Pulmonary artery endothelial cell (primary cell): ENCODE data around the gene ILF2. TPM values are rescaled to one million over a fixed set of nuclear protein-coding genes. Genes with fewer than 3 reads are reported as not detected.

Experiments used
- DNase-seq: peaks from one replicate; pipeline ENCODE4 v3.0.0-alpha.2; 2011; ENCODE audit warnings: low read depth, low spot score
- total RNA-seq: library from RNA; depleted of rRNA; stranded (reverse); fragments of >200 nt; gene quantifications from 2 replicates; pipeline ENCODE4 v1.2.3, GENCODE V29; 2014

The ILF2 gene
- total RNA-seq, 1 donor from 2014 or later: 295 TPM

DNA sequence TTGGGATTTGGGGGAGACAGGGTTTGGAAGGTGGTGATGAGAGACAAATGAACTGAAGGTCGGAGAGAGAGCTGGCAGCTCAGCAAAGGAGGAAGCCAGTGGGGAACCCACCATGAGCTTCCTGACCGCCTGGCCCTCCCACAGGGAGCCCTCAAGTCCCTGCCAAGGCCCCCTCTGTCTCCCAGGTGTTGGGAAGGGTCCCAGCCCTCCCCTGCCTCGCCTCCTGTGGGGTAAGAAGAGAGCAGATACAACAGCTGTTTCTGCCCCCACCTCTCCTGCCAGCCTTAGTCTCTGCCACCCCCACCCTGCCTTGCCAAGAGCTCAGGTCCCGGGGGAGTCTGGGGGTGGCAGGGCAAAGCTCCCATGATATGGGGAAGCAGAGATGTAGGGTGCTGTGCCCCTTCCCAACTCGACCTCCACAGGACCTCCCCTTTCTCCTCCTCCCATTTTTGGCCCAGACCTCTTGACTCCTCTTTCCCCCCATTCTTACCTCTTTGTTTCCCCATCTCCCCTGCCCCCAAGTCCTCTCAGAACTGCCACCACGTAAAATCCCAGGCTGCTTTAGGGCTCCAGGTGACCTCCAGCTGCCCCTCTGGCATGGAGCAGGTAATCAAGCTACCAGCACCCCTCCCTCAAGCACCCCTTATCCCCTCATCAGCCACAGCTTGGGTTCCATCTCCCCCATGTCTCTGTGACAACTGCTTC lies 42.0 kb downstream of the ILF2 start:
- DNase-seq: no peak

DNA sequence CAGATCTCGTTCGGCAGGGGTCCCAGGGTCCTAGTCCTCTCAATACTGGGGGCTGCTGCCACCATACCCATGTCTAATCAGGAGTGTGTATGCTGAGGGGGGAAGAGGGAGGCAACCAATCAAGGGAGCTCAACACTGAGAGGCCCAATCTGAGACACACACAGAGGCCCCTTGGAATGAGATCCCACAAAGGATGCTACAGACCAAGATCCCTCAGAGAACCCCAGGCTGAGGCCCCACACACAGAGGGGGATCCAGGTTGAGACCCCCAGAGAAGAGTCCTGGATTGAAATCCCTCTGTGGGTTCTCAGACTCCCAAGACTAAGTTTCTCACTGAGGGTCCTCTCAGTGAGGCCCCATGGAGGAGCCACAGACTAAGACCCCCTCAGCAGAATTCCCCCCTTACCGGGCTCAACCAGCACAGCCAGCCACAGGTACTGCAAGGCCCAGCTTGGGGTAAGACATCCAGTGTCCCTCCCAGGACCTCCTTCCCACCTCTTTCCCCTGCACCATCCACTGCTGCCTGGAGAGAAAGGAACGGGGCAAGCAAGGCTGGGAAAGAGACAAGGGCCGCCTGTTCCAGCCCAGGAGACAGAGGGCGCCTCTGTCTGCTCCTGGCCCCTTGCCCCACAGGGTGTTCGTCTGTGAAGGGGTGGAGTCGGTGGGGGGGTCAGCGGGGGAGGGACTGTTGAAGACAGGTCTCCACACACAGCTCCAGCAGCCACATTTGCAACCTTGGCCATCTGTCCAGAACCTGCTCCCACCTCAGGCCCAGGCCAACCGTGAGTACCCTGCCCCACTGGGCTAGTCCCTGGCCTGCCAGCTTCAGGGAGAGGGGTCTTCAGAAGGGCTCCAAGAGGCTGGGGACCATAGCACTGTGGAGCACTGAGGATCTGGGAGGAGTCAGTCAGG lies 42.8 kb downstream of the ILF2 start, which contains the start of gene S100A1:
Gene S100A1 (plus strand): TSS at position 720 of the 912 bp plus-strand sequence. CDS start 2,088 bp downstream, outside the sequence.
- no peak for DNase-seq

DNA sequence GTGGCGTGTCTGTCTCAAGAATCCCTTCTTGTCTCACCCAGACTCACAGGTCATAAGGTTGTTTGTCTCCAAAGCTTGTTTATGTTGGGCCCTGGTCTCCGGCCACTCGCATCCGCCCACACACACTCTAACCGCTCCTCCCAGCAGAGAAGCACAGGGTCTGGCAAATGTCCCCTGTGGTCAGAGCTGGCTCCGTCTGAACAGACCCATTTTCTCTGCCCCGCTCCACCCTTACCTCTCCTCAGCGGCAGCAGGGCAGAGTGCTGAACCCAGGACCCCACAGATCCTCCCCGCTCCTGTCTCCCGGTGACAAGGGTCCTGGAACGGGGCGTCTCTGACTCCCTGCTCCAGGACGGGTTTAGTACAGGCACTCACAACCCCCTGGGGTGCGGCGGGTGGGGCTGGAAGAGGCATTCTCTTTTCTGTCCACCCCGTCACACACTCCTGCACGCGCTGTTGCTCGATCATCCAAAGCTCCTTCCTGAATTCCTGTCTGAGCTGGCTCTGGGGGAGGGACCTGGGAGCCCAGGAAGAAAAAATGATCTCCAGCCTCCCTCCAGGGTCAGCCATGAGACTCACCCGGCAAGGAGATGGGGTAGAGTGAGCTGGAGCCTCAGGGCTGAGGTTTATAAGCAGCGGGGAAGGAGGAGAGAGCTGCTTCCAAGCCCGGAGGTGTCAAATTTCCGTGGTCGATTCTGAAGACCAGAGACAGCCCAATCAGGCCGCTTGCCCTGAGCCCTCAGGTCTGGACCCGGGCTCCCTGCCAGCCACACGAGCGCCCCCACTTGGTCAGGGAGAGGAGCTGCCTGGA lies 43.7 kb downstream of the ILF2 start, which contains the start of gene S100A13:
Gene S100A13 (minus strand): TSS at position 602 of the 811 bp plus-strand sequence. CDS start 1,033 bp downstream, outside the sequence.
- DNase-seq: peak; percentile 84

DNA sequence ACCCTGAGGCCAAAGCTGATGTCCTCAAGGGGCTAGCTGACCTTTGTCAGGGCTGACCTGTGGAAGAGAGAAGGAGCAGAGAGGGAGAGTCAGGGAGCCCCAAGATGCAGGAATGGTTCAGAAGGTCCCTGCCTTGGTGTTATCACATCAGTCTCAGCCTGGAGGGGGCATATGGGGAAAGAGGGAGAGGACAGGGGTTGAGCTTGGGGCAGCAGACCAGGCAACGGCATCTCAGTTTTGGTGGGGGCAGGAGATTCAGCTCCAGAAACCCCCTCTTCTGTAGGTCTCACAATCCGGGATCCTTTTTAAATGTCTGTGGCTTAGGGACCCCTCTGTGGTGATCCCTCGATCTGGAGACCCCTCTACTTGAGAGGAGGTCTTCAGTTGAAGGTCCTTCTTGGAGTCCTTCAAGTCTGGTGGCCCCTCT lies 44.3 kb downstream of the ILF2 start:
- no peak for DNase-seq

DNA sequence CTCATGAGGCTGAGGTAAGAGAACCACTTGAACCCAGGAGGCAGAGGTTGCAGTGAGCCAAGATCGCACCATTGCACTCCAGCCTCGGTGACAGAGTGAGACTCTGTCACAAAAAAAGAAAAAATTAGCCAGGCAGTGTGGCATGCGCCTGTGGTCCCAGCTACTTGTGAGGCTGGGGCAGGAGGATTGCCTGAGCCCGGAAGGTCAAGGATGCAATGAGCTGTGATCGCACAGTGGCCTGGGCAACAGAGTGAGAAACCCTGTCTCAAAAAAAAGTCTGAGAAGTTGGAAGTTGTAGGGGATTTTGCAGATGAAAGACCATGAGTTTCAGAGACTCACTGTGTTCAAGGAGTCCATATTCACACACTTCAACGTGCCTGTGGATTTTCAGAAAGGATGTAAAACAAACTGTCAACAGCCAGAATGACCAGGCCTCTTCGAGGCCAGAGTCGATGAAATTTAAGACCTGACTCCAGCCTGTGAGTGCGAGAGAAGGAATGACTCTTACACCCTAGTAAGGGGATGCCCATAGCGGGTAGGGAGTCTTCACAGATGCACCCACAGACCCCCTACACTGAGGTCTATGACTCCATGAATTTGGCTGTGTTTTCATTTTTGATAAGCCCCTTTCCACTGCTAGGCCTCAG lies 45.7 kb downstream of the ILF2 start:
- DNase-seq: no peak

DNA sequence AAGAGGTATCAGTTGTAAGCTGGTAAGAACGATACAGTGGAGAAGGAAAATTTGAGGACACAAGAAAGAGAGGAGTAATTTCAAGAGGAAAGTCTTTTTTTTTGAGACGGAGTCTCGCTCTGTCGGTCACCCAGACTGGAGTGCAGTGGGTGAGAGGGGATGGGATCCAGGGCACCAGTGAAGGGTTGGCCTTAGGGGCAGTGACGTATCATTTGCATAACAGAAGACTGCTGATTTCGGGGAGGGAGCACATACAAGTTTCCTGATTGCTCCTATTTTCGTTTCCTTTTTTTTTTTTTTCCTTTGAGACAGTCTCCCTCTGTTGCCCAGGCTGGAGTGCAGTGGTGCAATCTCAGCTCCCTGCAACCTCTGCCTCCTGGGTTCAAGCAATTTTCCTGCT lies 47.7 kb downstream of the ILF2 start:
- DNase-seq: no peak

DNA sequence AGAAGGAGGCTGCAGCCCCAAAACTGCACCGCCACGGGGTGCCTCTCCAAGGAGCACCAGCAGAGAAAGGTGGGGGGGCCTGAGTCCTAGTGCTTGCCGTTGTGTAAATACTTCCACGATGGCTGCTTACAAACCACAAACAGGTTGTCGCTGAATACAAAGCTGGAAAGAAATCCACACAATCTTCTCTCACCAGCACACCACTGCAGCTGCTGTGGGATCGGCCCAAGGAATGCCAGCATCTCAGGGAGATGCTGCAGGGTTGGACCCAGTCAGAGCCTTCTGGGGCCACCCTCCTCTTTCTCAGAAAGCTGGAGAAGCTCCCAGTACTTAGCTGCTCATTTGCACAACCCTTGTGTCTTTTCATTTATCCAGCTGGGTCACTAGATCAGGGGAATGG lies 51.6 kb downstream of the ILF2 start:
- no peak for DNase-seq

DNA sequence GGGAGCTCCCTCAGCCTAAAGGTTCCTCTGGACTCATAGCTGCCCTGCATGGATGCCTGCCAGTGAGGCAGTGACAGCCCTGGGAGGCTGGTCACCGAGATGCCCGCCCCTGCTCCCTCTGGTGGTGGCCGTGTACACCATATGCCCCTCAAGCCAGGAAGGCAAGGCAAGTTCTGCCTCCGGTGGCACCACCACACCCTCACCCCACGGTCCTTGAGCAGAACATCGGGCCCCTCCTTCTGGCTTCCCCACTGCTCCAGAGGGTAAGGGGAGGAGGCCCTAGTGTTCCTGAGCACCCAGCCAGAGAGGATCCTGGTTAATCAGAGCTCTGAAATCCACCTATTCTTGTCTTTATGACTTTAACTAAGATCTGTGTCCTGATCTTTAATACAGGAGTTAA lies 53.1 kb downstream of the ILF2 start:
- no peak for DNase-seq

DNA sequence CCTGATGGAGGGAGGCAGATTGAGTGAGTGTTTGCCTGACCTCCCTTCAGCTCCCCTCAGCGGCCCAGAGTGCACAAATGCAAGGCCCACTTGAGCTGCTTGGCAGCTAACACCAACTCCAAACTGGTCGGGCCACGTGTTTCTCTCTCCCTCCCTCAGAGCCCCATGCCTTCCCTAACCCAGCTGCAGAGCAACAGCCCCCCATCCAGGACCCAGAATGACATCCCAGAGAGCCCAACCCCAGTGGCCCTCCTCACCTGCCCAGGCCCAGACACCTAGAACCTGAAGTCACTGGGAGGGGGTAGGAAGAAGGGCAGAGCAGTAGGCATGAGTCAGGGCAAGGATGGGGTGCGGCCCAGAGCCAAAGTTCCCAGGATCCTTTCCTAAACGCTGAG lies 53.9 kb downstream of the ILF2 start:
- no peak for DNase-seq

DNA sequence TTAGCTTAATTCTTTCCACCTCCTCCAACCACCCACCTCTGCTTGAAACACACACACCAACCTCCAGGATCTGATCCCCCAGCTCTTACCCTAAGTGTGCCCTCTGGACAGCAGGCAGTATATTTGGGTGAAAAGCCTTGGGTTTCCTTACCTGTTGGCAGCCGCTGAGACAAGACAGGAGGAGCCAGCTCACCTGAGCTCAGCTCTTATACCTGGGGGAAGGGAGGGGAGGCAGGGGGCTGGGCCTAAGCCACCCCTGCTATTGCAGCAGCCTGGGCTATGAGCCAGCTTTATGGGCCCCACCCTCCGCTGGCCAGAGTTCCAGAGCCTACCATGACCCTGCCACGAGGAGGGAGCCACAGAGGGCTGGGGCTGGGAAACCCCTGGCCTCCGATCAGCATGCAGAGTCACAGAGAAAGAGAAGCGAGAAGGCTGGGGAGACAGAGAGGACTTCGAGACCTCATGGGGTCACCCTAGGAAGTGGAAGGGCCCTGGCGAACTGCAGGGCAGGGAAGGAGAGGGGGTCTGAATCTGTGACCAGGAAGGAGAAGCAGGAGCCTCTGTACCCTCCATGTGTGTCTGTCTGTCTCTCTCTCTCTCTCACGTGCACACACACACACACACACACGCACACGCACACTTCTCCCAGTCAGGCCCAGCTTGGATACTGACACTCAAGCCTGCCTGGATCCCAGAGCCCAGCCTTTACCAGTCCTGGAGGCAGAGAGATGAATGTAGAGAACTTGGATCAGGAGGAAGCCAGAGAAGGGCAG lies 54.5 kb downstream of the ILF2 start, which contains the start of gene S100A14:
Gene S100A14 (minus strand): TSS at position 182 of the 773 bp plus-strand sequence. CDS start 467 bp downstream, outside the sequence.
- no peak for DNase-seq

DNA sequence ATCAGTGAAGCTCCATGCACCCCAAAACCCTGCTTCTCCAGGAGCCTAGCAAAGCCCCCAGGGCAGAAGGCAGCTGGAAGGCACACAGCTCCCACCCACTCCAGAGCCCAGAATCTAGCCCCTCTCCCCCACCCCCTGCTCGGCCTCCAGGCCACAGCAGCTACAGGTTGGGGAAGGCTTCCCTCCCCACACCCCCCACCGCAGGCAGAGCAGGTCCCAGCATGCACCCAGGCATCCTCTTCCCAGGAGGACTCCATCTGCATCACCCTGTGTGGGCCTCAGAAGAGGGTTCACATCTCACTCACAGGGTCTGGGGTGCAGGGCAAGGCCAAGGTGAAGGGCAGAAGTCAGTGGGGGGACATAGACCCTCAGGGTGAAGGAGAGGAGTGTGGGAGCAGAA lies 55.4 kb downstream of the ILF2 start:
- no peak for DNase-seq

DNA sequence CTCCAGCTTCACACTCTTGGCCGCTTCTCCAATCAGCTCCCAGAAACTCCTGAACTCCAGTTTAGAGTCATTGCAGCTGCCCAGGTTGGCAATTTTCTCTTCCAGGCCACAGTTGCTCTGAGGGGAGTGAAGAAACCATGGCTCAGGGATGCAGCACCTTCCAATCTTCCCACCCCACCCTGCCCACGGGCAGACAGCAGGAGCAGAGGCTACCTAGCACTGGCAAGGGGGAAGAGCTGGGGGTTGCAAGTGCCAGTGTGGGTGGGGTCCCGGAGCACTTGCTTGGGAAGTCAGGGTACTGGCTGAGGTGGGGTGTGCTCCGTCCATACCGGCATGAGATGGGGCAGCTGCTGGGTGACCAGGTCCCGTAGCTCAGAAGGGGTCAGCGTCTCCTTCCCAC lies 55.9 kb downstream of the ILF2 start:
- no peak for DNase-seq

DNA sequence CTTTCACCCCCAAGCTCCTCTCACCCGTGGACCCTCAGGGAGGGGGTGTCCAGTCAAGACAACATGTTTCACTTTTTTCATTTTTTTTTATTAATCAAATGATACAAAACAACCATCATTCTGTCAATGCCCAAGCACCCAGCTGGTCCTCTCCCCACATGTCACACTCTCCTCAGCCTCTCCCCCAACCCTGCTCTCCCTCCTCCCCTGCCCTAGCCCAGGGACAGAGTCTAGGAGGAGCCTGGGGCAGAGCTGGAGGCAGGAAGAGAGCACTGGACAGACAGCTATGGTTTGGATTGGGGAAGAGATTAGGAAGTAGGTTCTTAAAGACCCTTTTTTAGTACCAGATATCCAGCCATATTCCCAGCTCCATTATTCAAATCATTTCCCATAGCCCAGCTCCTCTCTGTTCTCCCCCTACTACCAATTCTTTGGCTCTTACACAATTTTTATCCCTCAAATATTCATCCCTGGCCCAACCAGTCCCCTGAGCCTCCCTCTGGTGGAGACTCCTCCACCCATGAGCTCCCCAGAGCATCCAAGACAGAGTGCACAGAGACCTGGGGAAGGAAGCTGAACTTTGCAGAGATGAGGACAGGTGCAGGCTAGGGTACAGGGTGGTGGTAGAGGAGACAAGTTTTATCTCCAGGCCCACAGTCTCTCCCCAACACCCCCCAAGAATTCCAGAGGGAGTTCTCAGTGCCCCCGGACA lies 56.4 kb downstream of the ILF2 start:
- no peak for DNase-seq

DNA sequence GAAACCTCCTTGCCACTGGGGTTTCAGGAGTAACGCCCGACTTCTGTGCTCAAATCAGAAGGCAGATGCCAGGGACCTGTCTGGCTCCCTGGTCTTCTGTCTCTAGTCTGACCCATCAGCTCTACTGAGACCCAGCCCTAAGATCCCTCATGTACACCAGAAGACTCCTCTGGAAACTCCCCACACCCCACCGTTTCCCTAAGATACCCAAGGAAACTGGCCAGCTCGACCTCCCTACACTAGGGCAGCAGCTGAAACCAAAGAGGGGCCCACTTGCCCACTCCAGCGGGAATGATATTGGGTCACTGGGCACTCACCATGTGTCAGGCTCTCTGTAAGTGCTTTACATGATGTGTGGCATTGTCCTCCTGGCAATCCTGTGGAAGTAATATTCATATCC lies 57.4 kb downstream of the ILF2 start:
- DNase-seq: no peak

DNA sequence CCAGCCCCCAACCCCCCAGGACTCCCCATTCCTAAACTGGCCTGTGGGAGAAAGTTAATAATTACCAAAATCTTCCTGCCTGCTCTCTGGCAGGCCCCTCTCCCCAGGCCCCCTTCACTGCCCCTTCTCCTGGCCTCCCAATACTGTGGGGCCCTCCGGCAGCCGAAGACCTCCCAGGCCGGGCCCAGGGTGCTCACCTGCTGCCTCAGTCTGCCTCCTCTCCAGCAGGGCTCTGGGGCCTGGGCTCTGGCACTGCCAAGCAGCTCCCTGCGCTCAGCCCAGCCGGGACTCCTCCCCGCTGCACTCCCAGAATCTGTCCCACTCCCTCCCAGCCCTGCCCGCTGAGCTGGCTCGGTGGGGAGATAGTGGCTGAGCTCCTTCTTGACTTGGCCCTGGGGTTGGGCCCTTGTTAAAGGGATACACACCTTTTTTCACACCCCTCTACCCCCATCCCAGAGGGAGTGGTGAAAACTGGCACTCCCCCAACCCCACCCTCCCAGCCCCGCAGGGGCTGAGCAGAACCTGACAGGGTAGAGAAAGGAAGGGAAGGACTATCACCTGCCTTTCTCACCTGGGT lies 58.0 kb downstream of the ILF2 start, which contains the start of gene S100A16:
Gene S100A16 (minus strand): TSS at position 383 of the 577 bp plus-strand sequence. CDS start 4,986 bp downstream, outside the sequence.
- DNase-seq: no peak

DNA sequence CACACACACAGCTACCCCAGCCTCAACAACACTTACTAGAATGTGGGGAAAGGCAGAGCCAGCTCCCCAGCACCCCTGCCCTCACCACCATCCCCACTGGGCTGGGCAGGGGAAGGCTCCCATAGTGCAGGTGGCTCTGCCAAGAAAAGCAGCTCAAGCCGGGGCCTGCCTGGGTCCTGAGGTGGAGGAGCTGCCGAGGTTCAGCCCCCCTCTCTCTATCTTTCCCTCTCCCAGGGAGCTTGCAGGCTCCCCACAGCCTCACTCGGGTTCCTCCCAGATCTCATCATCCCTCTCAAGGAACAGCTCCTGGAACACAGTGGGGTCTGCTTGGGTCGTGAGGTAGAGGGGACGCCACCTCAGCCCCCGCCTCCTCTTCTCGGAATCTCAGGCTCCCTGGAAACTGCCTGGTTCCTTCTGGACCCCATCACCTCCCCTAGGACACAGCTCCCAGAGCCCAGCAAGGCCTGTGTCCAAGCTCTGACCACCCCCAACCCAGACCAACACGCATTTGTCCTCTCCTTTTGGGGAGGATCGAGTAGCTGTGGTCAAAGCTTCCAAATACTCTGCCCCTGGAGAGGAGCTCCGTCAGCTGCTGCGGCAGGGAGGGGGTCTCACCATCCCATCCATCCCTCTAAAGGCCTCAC lies 58.6 kb downstream of the ILF2 start:
- no peak for DNase-seq
